SW 1271 (cell line): ENCODE results near the gene EGFL7.
A peak's percentile ranks its signal among the peaks of the same experiment; 100 is the strongest.

ENCODE experiments used
- DNase-seq, 2 experiments: peaks; one replicate each; lab custom pipeline; 2025; lab: John Stamatoyannopoulos, UW

Gene EGFL7

GRCh38 chr9:136660971-136661550 is 1.7 kb upstream of the EGFL7 start:
- DNase-seq, result no peak

DNA sequence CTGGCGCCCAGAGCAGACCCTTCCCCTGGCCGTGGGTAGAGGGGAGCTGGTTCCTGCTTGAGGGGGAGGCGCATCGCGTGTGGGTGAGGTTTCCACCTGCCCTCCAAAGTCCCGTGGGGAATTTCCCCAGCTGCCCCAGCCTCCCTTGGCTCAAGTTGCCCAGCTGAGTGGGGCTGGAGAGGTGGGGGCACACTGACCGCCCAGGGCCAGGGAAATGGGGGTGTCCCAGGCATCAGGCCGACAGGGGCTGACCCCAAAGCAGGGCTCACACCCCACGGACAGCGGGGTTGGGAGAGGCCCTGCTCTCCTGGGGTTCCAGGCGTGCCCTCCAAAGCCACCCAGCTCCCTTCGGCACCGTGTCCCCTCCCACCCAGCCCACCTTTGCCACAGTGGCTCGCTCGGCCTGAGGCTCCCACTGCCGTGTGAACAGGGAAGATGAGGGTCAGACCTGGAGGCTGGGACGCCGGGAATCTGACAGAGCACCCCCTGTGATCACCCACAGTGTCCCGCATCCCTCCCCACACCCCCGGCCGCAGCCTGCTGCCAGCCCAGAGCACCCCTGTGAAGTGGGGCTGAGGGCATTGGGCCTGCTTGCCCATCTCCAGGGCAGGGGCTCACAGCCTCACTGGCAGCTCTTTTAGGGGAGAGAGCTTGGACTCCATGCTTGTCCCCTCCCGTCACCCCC is 933 bp upstream of the EGFL7 start:
- no peak for DNase-seq

DNA sequence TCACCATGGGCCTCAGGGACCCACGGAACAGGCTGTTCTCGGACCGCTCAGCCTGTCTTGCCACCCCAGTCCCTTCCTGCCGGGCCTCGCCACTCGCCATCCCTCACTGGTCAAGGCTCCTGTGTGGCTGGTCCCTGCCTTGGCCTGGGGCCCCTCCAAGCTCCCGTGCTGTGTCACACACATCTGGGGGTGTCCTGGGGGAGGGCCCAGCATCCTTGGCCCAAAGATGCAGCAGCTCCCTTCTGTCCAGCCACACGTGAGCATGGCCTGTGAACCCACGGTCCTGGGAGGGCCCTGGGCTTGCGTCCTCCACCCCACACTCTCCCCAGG is 425 bp upstream of the EGFL7 start:
- no peak for DNase-seq

- DNase-seq, result no peak
Measured at GRCh38 chr9:136664000-136664915, 1.5 kb downstream of the EGFL7 start.

GRCh38 chr9:136665111-136665703 is 2.5 kb downstream of the EGFL7 start:
- DNase-seq, result peak in 1 of 2 experiments; percentile 34

- no peak for DNase-seq
Measured at GRCh38 chr9:136665704-136666371, 3.1 kb downstream of the EGFL7 start.

- DNase-seq, result no peak
Measured at GRCh38 chr9:136666372-136667213, 3.9 kb downstream of the EGFL7 start.

GRCh38 chr9:136667214-136667939 is 4.7 kb downstream of the EGFL7 start:
- no peak for DNase-seq

DNA sequence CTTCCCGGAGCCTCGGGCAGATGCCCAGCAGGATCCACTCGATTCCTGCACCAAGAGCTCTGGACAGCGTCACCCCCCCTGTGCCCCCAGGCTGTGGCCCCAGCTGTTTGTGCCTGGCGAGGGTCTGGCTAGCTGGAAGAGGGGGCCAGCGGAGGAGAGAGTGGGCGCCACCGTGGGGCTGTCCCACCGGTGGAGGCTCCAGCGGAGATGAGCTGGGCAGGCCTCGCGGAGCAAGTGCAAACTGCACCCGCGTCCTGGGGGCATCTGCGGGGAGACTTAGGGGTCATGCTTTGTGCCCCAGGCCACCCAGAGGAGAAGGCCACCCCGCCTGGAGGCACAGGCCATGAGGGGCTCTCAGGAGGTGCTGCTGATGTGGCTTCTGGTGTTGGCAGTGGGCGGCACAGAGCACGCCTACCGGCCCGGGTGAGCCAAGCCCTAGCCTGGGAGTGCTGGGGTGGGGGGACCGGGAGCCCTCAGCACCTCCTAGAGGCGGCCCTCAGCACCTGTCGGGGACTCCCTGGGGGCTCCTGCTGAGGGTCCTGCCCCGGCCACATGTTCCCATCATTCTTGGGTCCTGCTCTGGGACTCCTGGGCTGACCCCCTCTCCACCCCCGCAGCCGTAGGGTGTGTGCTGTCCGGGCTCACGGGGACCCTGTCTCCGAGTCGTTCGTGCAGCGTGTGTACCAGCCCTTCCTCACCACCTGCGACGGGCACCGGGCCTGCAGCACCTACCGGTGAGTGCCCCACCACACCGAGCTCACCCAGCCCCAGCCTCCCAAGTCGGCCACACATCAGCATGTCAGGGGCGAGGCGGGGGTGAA is 5.4 kb downstream of the EGFL7 start:
- no peak for DNase-seq

- peak in 1 of 2 experiments; percentile 39 for DNase-seq
Measured at GRCh38 chr9:136668983-136669790, 6.5 kb downstream of the EGFL7 start.

DNA sequence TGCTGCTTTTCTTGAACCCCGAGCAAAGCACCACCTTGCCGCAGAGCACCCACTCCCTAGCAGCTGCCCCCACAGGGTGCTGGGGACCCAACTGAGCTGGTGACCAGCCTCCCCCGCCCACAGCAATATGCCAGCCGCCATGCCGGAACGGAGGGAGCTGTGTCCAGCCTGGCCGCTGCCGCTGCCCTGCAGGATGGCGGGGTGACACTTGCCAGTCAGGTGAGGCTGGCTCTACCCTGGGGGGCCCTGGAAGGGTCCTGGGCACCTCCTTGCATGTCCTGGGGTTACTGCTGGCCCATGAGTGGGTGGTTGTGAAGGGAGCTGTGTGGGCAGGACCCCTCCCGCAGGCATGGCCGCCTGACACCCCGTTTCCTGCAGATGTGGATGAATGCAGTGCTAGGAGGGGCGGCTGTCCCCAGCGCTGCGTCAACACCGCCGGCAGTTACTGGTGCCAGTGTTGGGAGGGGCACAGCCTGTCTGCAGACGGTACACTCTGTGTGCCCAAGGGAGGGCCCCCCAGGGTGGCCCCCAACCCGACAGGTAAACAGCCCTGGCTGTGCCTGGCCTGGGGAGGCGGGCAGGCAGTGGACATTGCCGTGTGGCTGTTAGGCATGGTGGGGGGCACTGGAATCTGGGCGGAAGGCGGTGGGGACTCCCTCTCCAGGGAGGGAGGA is 7.2 kb downstream of the EGFL7 start:
- no peak for DNase-seq

DNA sequence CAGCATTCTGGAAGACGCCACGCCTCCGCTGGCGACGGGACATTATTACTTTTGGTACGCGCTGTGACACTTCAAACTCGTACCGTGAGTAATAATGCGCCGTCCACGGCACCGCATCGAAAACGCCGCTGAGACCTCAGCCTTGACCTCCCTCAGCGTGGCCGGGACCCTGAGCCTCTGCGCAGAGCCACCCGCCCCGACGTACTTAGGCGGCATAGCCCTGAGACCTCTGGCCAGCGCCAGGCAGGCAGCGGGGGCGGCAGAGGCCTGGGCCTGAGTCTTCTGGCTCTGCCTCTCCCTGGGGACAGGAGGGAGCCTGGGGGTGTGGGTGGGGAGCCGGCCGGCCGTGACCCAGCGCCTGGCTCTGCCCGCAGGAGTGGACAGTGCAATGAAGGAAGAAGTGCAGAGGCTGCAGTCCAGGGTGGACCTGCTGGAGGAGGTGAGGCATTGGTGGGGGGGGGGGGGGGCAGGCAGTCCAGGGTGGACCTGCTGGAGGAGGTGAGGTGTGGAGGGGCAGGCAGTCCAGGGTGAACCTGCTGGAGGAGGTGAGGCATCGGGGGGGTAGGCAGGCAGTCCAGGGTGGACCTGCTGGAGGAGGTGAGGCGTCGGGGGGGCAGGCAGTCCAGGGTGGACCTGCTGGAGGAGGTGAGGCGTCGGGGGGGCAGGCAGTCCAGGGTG is 8.0 kb downstream of the EGFL7 start:
- DNase-seq, result no peak

- no peak for DNase-seq
Measured at GRCh38 chr9:136671254-136671614, 8.5 kb downstream of the EGFL7 start.

DNA sequence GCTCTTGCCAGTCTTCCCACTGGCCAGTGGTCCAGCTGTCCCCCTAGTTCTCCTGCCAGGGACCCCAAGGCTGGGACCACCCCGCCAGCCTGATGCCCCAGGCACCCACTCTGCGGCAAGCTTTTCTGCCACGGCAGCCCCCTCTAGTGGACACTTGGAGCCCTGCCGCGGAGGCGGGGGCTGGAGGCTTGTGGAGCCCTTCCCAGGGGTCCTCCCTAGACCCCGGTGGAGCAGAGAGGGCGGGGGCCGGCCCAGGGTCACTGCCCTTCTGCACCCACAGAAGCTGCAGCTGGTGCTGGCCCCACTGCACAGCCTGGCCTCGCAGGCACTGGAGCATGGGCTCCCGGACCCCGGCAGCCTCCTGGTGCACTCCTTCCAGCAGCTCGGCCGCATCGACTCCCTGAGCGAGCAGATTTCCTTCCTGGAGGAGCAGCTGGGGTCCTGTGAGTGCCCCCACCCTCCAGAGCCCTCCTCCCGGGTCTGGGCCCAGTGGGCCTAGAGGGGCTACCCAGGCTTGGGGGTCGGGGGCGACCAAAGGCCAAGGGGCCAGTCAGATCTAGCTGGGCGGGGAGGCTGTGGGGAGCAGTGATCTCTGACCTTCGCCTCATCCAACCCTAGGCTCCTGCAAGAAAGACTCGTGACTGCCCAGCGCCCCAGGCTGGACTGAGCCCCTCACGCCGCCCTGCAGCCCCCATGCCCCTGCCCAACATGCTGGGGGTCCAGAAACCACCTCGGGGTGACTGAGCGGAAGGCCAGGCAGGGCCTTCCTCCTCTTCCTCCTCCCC is 9.1 kb downstream of the EGFL7 start:
- peak in 1 of 2 experiments; percentile 29 for DNase-seq

DNA sequence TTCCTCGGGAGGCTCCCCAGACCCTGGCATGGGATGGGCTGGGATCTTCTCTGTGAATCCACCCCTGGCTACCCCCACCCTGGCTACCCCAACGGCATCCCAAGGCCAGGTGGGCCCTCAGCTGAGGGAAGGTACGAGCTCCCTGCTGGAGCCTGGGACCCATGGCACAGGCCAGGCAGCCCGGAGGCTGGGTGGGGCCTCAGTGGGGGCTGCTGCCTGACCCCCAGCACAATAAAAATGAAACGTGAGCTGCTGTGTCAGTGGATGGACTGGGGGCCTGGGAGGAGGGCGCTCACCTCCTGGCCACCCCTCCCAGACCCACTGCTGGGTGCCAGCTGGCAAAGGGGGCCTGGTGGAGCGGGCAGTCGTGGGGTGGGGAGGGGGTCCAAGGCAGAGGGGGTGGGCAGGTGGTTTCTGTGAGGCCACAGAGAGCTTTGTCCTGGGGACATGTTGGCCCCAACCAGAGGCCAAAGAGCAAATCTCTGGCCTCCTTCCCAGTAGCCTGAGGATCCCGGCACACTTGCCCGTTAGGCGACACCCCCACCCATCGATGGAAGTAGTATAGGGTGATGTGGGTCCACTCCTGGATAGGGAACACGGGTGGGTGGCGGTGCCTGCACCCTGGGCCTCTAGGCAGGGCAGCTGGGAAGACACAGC is 9.8 kb downstream of the EGFL7 start:
- DNase-seq, result no peak
